ENCODE data around the gene PSMF1. TPM values are rescaled to one million over a fixed set of nuclear protein-coding genes. Genes with fewer than 3 reads are reported as not detected.

Gene PSMF1, protein sequence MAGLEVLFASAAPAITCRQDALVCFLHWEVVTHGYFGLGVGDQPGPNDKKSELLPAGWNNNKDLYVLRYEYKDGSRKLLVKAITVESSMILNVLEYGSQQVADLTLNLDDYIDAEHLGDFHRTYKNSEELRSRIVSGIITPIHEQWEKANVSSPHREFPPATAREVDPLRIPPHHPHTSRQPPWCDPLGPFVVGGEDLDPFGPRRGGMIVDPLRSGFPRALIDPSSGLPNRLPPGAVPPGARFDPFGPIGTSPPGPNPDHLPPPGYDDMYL
- total RNA-seq: 22.1 and 29.0 TPM in 2 replicates

DNA sequence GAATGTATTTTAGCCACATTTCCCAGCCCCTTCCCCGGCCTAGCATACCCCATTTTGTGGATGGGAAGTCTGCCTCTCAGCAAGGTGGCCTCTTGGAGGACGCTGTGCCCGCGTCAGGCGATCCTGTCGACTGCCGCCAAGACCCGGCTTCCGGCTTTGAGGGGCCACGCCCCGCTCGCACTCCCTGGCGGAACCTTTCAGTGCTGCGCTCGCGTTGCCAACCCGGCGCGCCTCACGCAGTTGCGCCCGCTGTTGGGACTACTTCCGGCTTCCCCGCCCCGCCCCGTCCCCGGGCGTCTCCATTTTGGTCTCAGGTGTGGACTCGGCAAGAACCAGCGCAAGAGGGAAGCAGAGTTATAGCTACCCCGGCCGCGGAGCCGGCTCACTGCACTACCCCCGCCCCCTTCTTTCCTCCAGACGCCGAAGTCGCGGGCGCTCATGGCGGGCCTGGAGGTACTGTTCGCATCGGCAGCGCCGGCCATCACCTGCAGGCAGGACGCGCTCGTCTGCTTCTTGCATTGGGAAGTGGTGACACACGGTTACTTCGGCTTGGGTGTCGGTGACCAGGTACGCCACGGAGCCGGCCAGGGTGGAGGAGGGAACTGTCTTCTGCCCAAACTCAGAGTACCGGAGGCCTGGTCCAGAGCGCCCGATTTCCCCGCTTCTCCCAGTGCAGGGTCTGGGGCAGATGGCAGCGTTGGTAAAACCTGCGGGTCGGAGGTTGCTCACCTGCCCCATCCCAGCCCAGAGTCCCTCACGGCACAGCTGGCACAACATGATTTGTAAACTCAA is at the start of gene PSMF1:
TSS of gene PSMF1 (plus strand) at position 267 of the 792 bp plus-strand sequence. CDS start at position 439, 172 bp downstream.

DNA sequence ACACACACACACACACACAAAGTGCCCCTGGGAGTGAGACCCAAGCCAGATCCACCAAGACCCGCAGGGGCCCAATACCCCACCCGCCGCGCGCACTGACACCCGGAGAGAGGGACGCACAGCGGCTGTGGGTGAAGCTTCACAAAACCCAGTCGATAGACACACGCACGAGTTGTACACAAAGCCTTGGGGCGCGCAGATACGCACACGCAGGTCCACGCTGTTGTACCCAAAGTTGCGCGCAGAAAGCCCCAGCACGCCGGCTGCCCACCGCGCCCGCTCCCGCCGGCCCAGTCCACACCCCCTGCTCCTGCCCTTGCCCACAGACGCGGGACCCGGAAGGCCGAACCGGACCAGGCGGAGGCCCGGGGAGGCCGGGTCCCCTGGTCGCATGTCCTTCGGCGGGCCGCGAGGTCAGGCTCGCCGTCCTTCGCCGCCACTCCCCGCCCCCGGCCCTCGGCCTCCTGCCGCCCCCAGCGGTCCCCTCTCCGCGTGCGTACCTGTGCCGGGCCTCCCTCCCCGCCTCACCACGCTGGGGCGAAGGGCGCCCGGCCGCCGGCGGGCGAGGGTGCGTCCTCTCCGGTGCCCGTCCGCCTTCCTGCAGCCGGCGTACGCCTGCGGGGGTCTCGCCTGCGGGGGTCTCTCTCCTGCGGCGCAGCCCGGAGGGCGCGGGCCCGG is 66.4 kb downstream of the PSMF1 start, which contains the start of gene TMEM74B:
TSS of gene TMEM74B (minus strand) at position 344 of the 678 bp plus-strand sequence. CDS start 1,180 bp downstream, outside the sequence.

DNA sequence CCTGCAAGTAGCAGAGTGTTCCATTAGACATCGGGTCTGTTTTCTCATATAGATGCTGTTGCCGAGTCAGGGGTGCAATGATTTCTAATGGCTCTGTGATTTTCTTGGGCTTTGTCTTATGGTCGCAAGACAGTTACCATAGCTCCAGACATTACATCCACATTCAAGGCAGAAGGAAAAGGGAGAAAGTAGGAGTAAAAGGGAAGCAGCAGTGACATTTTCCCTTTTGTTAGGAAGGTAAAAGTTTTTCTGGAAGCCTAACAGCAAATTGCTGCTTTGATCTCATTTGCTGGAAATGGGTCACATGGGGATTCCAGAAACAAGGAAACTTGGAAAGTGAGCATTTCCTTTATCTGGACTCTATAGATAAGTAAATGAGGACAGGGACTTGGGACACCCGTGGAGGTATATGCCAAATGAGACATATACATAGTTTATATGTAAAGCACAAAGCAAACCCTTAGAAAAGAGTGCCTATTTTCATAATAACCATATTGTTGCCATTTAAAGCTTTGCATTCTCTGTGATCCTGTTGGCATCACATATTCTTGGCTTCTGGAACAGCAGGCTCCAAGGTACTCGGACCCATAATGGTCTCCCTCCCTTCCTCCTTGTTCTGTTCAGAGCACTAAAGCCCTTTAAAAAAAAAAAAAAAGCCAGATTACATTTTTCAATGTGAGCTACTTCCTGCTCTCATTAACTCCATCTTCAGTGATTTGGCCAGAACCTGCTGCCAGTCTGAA is 84.5 kb downstream of the PSMF1 start, which contains the start of gene C20orf202:
TSS of gene C20orf202 (plus strand) at position 693 of the 743 bp plus-strand sequence. CDS start 132 bp downstream, outside the sequence.

Other genes with a start within 250 kb of the PSMF1 start
- not detected in 2 replicates for gene ANGPT4, start 202.3 kb upstream of the PSMF1 start, total RNA-seq
- not detected in 2 replicates for gene RSPO4, start 116.3 kb upstream of the PSMF1 start, total RNA-seq
- 1.2 and 1.6 TPM in 2 replicates for gene TMEM74B, start 66.4 kb downstream of the PSMF1 start, total RNA-seq
- 0.09 TPM in 1 of 2 replicates, not detected in the other for gene C20orf202, start 84.9 kb downstream of the PSMF1 start, total RNA-seq
- under 0.01 and 0.09 TPM in 2 replicates for gene RAD21L1, start 107.4 kb downstream of the PSMF1 start, total RNA-seq
- 7.6 and 11.5 TPM in 2 replicates for gene SNPH, start 147.7 kb downstream of the PSMF1 start, total RNA-seq
- 3.2 and 8.1 TPM in 2 replicates for gene SDCBP2, start 210.5 kb downstream of the PSMF1 start, total RNA-seq

Data from endothelial cell of coronary artery (primary cell).